HFFc6 (cell line): ENCODE data around the gene MMADHC. TPM values are rescaled to one million over a fixed set of nuclear protein-coding genes. Genes with fewer than 3 reads are reported as not detected.
"Not testable (repeated sequence)": the region's sequence is repeated elsewhere in the genome, so short reads cannot be mapped to it uniquely, and the experiment has no call there.

Source experiments
- DNase-seq: peaks from one replicate; pipeline ENCODE4 v3.0.0-alpha.2; 2018
- H3K27ac Mint-ChIP-seq: 2 replicates; pipeline ENCODE4 v1.8.0; 2020; ENCODE audit warnings: mild to moderate bottlenecking, mixed read lengths
- H3K27me3 Mint-ChIP-seq: 2 replicates; pipeline ENCODE4 v1.8.0; 2021; ENCODE audit warnings: mild to moderate bottlenecking, moderate library complexity, mixed read lengths; ENCODE audit not compliant: insufficient read depth
- H3K36me3 Mint-ChIP-seq: 2 replicates; pipeline ENCODE4 v1.8.0; 2021; ENCODE audit warnings: low read depth, mixed read lengths
- H3K4me1 Mint-ChIP-seq: 2 replicates; pipeline ENCODE4 v1.8.0; 2020; ENCODE audit warnings: low read depth, mixed read lengths
- H3K4me3 Mint-ChIP-seq: 2 replicates; pipeline ENCODE4 v1.8.0; 2020; ENCODE audit warnings: mild to moderate bottlenecking, moderate library complexity, mixed read lengths
- H3K9me3 Mint-ChIP-seq: 2 replicates; pipeline ENCODE4 v1.8.0; 2020; ENCODE audit warnings: mild to moderate bottlenecking, mixed read lengths
- total RNA-seq, 6 experiments: library from RNA; stranded (reverse); fragmentation: NEBNext Ultra II Directional; extraction: Animal tissue kit (Norgen Biotek cat#: 25700); gene quantifications; 2 replicates in 1 of 6; 3 replicates in 5 of 6; pipeline ENCODE4 v1.2.3, GENCODE V29; 2021
- TF ChIP-seq, protein P1 (sequence below): fragments of 200-600 bp; sonication (generic); IDR thresholded peaks from 2 replicates; pipeline ENCODE4 v1.5.0; 2021; ENCODE audit warnings: antibody characterized with exemption, mild to moderate bottlenecking

The MMADHC gene
- total RNA-seq, 6 experiments from 2014 or later, result 134 to 176 (median 154) TPM

DNA sequence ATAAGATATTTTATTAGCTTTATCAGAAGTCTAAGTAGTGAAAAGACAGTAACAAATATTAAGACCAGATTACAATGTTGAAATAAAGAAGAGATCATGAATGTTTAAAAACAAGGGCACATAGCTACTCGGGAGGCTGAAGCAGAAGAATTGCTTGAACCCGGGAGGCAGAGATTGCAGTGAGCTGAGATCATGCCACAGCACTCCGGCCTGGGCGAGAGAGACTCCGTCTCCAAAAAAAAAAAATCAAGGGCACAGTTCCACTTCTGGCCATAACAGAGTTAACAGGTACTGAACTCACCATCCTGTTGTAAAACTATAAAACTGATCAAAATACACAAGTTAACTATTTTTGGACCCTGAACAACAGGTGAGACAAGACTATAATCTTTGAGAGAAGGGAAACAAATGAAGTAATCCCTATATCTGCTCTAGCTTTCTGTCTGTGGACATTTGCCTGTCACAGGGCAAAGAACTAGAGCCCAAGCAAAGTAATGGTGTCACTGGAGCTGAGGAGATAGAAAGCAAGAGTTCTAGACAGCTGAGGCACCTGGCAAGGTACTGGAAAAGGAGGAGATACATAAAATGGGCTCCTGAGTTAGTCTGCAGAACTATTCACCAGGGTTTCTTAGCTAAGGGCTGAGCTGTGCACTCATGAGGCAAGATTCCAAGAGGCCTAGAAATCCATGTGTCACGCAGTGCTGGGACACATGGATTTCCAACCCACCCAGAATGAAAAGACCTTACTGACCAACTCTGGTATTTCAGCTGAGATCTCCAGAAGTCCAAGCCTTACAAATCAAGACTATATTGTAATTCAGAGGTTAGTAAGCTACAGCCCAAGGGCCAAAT lies 15.2 kb downstream of the MMADHC start:
- TF ChIP-seq, protein P1, sequence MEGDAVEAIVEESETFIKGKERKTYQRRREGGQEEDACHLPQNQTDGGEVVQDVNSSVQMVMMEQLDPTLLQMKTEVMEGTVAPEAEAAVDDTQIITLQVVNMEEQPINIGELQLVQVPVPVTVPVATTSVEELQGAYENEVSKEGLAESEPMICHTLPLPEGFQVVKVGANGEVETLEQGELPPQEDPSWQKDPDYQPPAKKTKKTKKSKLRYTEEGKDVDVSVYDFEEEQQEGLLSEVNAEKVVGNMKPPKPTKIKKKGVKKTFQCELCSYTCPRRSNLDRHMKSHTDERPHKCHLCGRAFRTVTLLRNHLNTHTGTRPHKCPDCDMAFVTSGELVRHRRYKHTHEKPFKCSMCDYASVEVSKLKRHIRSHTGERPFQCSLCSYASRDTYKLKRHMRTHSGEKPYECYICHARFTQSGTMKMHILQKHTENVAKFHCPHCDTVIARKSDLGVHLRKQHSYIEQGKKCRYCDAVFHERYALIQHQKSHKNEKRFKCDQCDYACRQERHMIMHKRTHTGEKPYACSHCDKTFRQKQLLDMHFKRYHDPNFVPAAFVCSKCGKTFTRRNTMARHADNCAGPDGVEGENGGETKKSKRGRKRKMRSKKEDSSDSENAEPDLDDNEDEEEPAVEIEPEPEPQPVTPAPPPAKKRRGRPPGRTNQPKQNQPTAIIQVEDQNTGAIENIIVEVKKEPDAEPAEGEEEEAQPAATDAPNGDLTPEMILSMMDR, result no peak
- peaks cover 31% of the 10 kb centered on the region for H3K36me3 Mint-ChIP-seq
- H3K4me3 Mint-ChIP-seq, result no peak overlapping the region
- H3K4me1 Mint-ChIP-seq, result peaks cover 49% of the 10 kb centered on the region
- peak overlapping the region; percentile 67 for H3K27ac Mint-ChIP-seq
- DNase-seq, result no peak
- H3K9me3 Mint-ChIP-seq, result no peaks in the 10 kb centered on the region
- H3K27me3 Mint-ChIP-seq, result no peaks in the 10 kb centered on the region

DNA sequence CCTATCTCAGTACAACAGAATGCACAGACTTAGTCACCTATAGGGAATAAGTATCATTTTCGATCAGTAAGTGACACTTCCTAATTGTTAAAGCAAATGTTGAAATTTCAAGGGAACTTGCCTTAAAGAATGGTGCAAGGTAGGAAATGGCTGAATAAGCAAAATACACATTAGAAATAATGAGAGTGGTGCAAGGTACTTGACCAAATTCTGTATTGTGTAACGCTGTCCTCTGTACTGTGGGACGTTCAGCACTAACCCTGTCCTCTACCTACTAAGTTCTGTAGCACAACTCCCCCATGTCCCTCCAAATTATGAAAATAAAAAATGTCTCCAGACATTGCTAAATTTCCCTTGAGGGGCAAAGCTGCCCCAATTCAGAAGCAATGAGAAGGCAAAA lies 19.4 kb downstream of the MMADHC start:
- Mint-ChIP-seq H3K4me3 (no peak overlapping the region), H3K36me3 (peaks cover 36% of the 10 kb centered on the region), H3K27me3 (no peaks in the 10 kb centered on the region), H3K4me1 (peaks cover 54% of the 10 kb centered on the region), H3K27ac (no peak overlapping the region), H3K9me3 (no peaks in the 10 kb centered on the region)
- TF ChIP-seq, protein P1, result no peak
- DNase-seq, result no peak

DNA sequence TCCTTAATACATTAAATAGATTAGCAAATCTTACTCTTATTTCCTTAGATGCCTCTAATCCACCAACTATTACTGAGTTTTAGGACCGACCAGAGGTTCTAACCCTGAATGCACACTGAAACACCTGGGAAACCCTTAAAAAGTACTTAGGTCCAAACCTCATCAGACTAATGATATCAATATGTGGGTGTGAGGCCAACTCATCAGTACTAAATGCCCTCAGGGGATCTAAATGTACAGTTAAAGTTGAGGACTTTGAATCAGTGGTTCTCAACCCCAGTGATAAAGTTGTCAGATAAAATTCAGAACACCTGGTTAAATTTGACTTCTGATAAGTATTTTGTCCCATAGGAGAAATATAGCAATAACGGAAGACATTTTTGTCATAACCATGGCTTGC lies 20.9 kb downstream of the MMADHC start:
- Mint-ChIP-seq H3K36me3 (peaks cover 36% of the 10 kb centered on the region), H3K27me3 (no peaks in the 10 kb centered on the region), H3K4me3 (no peak overlapping the region), H3K9me3 (no peaks in the 10 kb centered on the region), H3K4me1 (peaks cover 57% of the 10 kb centered on the region), H3K27ac (no peak overlapping the region)
- TF ChIP-seq, protein P1, result no peak
- no peak for DNase-seq

DNA sequence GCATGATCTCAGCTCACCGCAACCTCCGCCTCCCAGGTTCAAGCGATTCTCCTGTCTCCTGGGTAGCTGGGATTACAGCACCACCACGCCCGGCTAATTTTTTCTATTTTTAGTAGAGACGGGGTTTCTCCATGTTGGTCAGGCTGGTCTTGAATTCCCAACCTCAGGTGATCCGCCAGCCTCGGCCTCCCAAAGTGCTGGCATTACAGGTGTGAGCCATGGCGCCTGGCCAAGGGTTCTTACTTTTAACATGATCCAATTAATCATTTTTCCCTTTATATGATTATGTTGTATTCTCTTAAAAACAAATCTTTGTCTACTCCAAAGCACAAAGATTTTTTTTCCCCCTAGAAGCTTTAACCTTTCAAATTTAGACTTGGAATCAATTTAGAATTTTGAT lies 21.9 kb downstream of the MMADHC start:
- peaks cover 36% of the 10 kb centered on the region for H3K36me3 Mint-ChIP-seq
- peaks cover 66% of the 10 kb centered on the region for H3K4me1 Mint-ChIP-seq
- not testable (repeated sequence) for H3K9me3 Mint-ChIP-seq, H3K27ac Mint-ChIP-seq, H3K4me3 Mint-ChIP-seq, DNase-seq, H3K27me3 Mint-ChIP-seq

DNA sequence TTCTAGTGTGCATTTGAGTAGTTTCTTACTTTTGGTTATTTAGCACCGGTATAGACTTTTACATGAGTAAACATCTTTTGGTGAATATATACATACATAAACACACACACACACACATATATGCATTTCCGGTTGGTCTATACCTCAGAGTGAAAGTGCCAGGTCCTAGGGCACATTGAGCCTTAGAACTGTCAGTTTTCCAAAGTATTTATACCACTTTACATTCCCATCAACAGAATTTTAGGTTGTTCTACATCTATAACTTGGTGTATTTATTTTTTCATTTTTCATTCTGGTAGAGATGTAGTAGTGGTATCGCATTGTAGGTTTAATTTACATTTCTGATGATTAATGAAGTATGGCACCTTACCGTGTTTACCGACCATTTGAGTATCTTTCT lies 22.6 kb downstream of the MMADHC start:
- Mint-ChIP-seq H3K27ac (no peak overlapping the region), H3K36me3 (peaks cover 35% of the 10 kb centered on the region), H3K4me1 (peaks cover 66% of the 10 kb centered on the region), H3K27me3 (no peaks in the 10 kb centered on the region), H3K9me3 (no peaks in the 10 kb centered on the region), H3K4me3 (no peak overlapping the region)
- TF ChIP-seq, protein P1, result no peak
- DNase-seq, result no peak

DNA sequence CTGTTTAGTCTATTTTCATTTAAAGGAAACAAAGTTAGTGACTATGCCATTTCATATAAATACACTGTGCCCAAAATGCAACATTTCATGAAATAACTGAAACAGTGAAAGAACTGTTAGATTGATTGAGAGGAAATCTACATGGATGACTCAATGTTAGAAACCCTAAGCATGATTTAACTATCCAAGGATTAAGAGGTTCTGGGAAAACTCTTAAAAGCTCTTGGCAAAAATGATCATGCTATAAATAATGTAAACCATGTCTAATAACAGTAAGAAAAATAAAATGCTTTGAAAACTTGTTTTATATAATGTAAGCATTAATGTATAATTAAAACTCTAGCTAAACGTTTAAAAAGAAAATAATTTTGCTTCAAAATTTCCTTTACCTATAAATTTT lies 23.5 kb downstream of the MMADHC start:
- no peak overlapping the region for H3K4me3 Mint-ChIP-seq
- 0 out of 2 replicates have a peak, but pooled peaks cover 2% of the 10 kb centered on the region for H3K27me3 Mint-ChIP-seq
- no peaks in the 10 kb centered on the region for H3K9me3 Mint-ChIP-seq
- H3K27ac Mint-ChIP-seq, result no peak overlapping the region
- TF ChIP-seq, protein P1, result no peak
- DNase-seq, result no peak
- H3K36me3 Mint-ChIP-seq, result peaks cover 27% of the 10 kb centered on the region
- peaks cover 66% of the 10 kb centered on the region for H3K4me1 Mint-ChIP-seq
